ENCODE measurements around the gene ZBTB20. TPM values are rescaled to one million over a fixed set of nuclear protein-coding genes. Genes with fewer than 3 reads are reported as not detected.

ZBTB20 gene
- polyA plus RNA-seq, 1 of the 3 experiments (the other 2 are of a cell fraction) = 0.43 TPM

DNA sequence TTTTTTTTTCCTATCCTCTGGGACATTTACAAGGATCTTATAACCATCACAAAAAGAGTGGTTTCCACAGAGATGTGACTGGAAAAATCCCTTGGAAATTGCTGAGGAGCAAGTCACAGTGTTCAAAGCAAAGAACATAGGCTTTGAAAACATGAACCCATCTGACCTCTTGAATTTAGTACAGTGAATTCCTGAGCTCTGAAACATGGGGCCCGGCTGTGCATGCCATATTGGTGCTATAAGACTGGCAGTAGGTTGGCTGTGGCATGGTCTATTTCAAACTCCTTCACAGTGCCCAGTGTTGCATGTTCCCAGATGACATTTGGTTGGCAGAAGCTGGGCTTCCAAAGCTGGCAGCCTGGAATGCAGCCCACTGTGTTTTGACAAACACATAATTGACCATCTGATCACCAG, 651.1 kb downstream of the ZBTB20 start (continued):
- 0 out of 2 replicates have a peak, but pooled peaks have one; percentile 9 for TF ChIP-seq TEAD4 (IDR thresholded peaks at IDR 0.05; ENCODE audit: borderline replicate concordance, insufficient read depth)
- TF ChIP-seq RXRA (IDR thresholded peaks at IDR 0.05; ENCODE audit: borderline replicate concordance, low read depth) = peak; percentile 61; the same call in 1 of the 2 replicates
- TF ChIP-seq MXI1 (IDR thresholded peaks at IDR 0.05; ENCODE audit: low read depth, low read length) = no peak
- TF ChIP-seq SMC3 (IDR thresholded peaks at IDR 0.05; ENCODE audit: low read depth, low read length) = no peak
- no peak for TF ChIP-seq MEF2A (IDR thresholded peaks at IDR 0.05; ENCODE audit: borderline replicate concordance, low read depth)
- no peak for TF ChIP-seq GATA2 (CRISPR knock-in tag; IDR thresholded peaks at IDR 0.05)
- no peak for TF ChIP-seq YY1 (IDR thresholded peaks at IDR 0.05; ENCODE audit: low read depth)
- no peak for TF ChIP-seq EP300 (IDR thresholded peaks at IDR 0.05; ENCODE audit: borderline replicate concordance in 1 of 2, low read depth in 1 of 2, low read length in 1 of 2)
- TF ChIP-seq FOXM1 (IDR thresholded peaks at IDR 0.05; ENCODE audit: low read depth) = no peak
- TF ChIP-seq NRF1 (IDR thresholded peaks at IDR 0.05; ENCODE audit: low read depth, low read length) = no peak
- TF ChIP-seq FOSL2 (IDR thresholded peaks at IDR 0.05; ENCODE audit: borderline replicate concordance, low read depth) = no peak; the same call in 1 of the 2 replicates
- no peak for TF ChIP-seq NFIC (IDR thresholded peaks at IDR 0.05; ENCODE audit: borderline replicate concordance)
- TF ChIP-seq RFX5 (IDR thresholded peaks at IDR 0.05; ENCODE audit: low read length) = no peak
- no peak for TF ChIP-seq SIN3A (IDR thresholded peaks at IDR 0.05; ENCODE audit: borderline replicate concordance, low read depth, low read length)
- peak; percentile 61 for TF ChIP-seq TCF12 (IDR thresholded peaks at IDR 0.05)
- TF ChIP-seq REST (IDR thresholded peaks at IDR 0.05; ENCODE audit: low read depth, low read length) = no peak
- TF ChIP-seq, protein P1, sequence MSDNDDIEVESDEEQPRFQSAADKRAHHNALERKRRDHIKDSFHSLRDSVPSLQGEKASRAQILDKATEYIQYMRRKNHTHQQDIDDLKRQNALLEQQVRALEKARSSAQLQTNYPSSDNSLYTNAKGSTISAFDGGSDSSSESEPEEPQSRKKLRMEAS (IDR thresholded peaks at IDR 0.05; ENCODE audit: low read depth) = no peak

DNA sequence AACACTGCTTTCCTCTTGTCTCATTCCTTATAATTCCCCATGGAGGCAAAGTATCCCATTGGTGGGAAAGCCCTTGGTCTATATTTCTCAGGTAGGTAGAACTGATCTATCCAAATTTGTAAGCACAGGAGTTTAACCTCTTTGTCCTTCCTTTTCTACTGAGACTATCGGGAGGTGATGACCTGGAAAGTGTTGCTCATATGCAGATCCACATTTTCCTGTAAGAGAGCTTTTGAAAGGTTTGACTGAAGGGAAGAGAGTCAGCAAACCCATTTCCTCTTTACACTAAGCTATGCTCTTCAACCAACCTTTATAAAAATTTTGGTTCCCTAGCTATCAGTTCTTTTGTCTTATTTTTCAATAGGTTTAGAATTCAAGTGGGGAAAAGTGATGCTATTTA, 652.6 kb downstream of the ZBTB20 start:
- POLR2A ChIA-PET = no interaction called here
- Histone ChIP-seq H3K4me2 (no peak overlapping the region), H3K9me3 (no peaks in the 10 kb centered on the region), H3K9ac (no peak overlapping the region), H3K79me2 (ENCODE audit: insufficient read depth) (no peaks in the 10 kb centered on the region), H4K20me1 (ENCODE audit: insufficient read depth) (no peaks in the 10 kb centered on the region), H3K36me3 (replicated peaks in 1 of 2; ENCODE audit: control insufficient read depth in 1 of 2, insufficient read depth in 2 of 2, low read length in 1 of 2) (no peaks in the 10 kb centered on the region), H3K27ac (ENCODE audit: low read depth in 2 of 2, low read length in 1 of 2) (no peak overlapping the region), H3K27me3 (ENCODE audit: insufficient read depth) (no peaks in the 10 kb centered on the region), H2AFZ (ENCODE audit: low read depth) (no peak overlapping the region), H3K4me1 (ENCODE audit: control insufficient read depth in 1 of 2, insufficient read depth in 2 of 2, low read depth in 1 of 2, low read length in 1 of 2) (peaks cover 0 to 6% of the 10 kb centered on the region in 2 experiments; a peak in 2 of 4 replicates), H3F3A (replicated peaks; ENCODE audit: insufficient read depth) (no peaks in the 10 kb centered on the region), H3K9me2 (no peaks in the 10 kb centered on the region), H3K4me3 (ENCODE audit: low read depth in 2 of 2, low read length in 1 of 2) (no peak overlapping the region)
- CTCF ChIA-PET = interaction anchor here (0.9 kb wide), 1 partner anchor 76 kb away, joined by 3 read pairs; no protein-coding TSS in a partner anchor
- no peak for DNase-seq
- 93% methylated on average over 1 of the region's 1 CpG for WGBS (ENCODE audit: low lambda C conversion rate)
- TF ChIP-seq FOXM1 (IDR thresholded peaks at IDR 0.05; ENCODE audit: low read depth) (no peak), EP300 (IDR thresholded peaks at IDR 0.05; ENCODE audit: borderline replicate concordance in 1 of 2, low read depth in 1 of 2, low read length in 1 of 2) (no peak), RFX5 (IDR thresholded peaks at IDR 0.05; ENCODE audit: low read length) (no peak), RAD21 (IDR thresholded peaks at IDR 0.05; ENCODE audit: low read length) (no peak), RCOR1 (IDR thresholded peaks at IDR 0.05; ENCODE audit: low read length) (no peak), CTCF (IDR thresholded peaks at IDR 0.05) (no peak), EZH2phosphoT487 (IDR thresholded peaks at IDR 0.05; ENCODE audit: borderline replicate concordance, low read depth) (no peak), TAF1 (IDR thresholded peaks at IDR 0.05; ENCODE audit: borderline replicate concordance, low read depth, low read length) (no peak), SMC3 (IDR thresholded peaks at IDR 0.05; ENCODE audit: low read depth, low read length) (no peak), GATA2 (CRISPR knock-in tag; IDR thresholded peaks at IDR 0.05) (no peak), MXI1 (IDR thresholded peaks at IDR 0.05; ENCODE audit: low read depth, low read length) (no peak), GABPA (IDR thresholded peaks at IDR 0.05; ENCODE audit: low read depth) (no peak), FOXJ3 (CRISPR knock-in tag; IDR thresholded peaks at IDR 0.05) (no peak)
- TF ChIP-seq, protein P2, sequence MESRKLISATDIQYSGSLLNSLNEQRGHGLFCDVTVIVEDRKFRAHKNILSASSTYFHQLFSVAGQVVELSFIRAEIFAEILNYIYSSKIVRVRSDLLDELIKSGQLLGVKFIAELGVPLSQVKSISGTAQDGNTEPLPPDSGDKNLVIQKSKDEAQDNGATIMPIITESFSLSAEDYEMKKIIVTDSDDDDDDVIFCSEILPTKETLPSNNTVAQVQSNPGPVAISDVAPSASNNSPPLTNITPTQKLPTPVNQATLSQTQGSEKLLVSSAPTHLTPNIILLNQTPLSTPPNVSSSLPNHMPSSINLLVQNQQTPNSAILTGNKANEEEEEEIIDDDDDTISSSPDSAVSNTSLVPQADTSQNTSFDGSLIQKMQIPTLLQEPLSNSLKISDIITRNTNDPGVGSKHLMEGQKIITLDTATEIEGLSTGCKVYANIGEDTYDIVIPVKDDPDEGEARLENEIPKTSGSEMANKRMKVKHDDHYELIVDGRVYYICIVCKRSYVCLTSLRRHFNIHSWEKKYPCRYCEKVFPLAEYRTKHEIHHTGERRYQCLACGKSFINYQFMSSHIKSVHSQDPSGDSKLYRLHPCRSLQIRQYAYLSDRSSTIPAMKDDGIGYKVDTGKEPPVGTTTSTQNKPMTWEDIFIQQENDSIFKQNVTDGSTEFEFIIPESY (IDR thresholded peaks at IDR 0.05; ENCODE audit: borderline replicate concordance, low read depth) = no peak

Data from SK-N-SH (cell line).